WTC11 (cell line): ENCODE results near the gene ZFYVE16. TPM values are rescaled to one million over a fixed set of nuclear protein-coding genes. Genes with fewer than 3 reads are reported as not detected.
A peak's percentile ranks its signal among the peaks of the same experiment; 100 is the strongest.
"Not testable (repeated sequence)": the region's sequence is repeated elsewhere in the genome, so short reads cannot be mapped to it uniquely, and the experiment has no call there.

Experiments used
- ATAC-seq: fragments of 200-7000 bp; cut with Tn5 transposase; 2 replicates; pipeline ENCODE4 v1.10.0; 2021; ENCODE audit warnings: mild to moderate bottlenecking, moderate library complexity
- CTCF ChIA-PET: fragments of 300-600 bp; sonication (Branson Sonifier 250); formaldehyde crosslinking; loops from one replicate; lab custom pipeline; 2021; ENCODE audit warnings: antibody characterized with exemption; lab: Charles Lee
- POLR2A ChIA-PET: fragments of 350-600 bp; sonication (Branson Sonifier 250); formaldehyde crosslinking; loops from one replicate; lab custom pipeline; 2021; ENCODE audit warnings: antibody characterized with exemption; lab: Charles Lee
- DNase-seq: peaks from one replicate; pipeline ENCODE4 v3.0.0; 2021; ENCODE audit warnings: low spot score
- H3K27ac Mint-ChIP-seq: 2 replicates; pipeline ENCODE4 v1.8.0; 2021; ENCODE audit warnings: mixed read lengths
- H3K27me3 Mint-ChIP-seq: 2 replicates; pipeline ENCODE4 v1.8.0; 2021; ENCODE audit warnings: low read depth, mild to moderate bottlenecking, moderate library complexity, mixed read lengths
- H3K36me3 Mint-ChIP-seq: 2 replicates; pipeline ENCODE4 v1.8.0; 2021; ENCODE audit warnings: mixed read lengths
- H3K4me1 Mint-ChIP-seq: 2 replicates; pipeline ENCODE4 v1.8.0; 2022; ENCODE audit warnings: mixed read lengths
- H3K4me3 Mint-ChIP-seq: 2 replicates; pipeline ENCODE4 v1.8.0; 2021; ENCODE audit warnings: mild to moderate bottlenecking, moderate library complexity, mixed read lengths
- H3K9me3 Mint-ChIP-seq: 2 replicates; pipeline ENCODE4 v1.8.0; 2021; ENCODE audit warnings: mixed read lengths
- FOXP1 ChIP-seq: sonication (generic); formaldehyde crosslinking; IDR thresholded peaks from 2 replicates; pipeline ENCODE4 v1.8.0; 2022; ENCODE audit warnings: missing genetic modification reagents, mild to moderate bottlenecking, moderate library complexity, borderline replicate concordance
- OVOL2 ChIP-seq: fragments of 250-450 bp; sonication (Bioruptor Pico); IDR thresholded peaks from 2 replicates; pipeline ENCODE4 v1.9.0; 2021; ENCODE audit warnings: mild to moderate bottlenecking, borderline replicate concordance
- TEAD1 ChIP-seq: sonication (generic); formaldehyde crosslinking; IDR thresholded peaks from 2 replicates; pipeline ENCODE4 v1.8.0; 2022; ENCODE audit warnings: mild to moderate bottlenecking, missing genetic modification reagents
- TEAD4 ChIP-seq: sonication (generic); formaldehyde crosslinking; IDR thresholded peaks from 2 replicates; pipeline ENCODE4 v1.8.0; 2022; ENCODE audit warnings: mild to moderate bottlenecking, missing genetic modification reagents
- total RNA-seq: library from RNA; stranded (reverse); gene quantifications from 3 replicates; pipeline ENCODE4 v1.2.3, GENCODE V29; 2021
- TF ChIP-seq, protein P1 (sequence below): sonication (generic); formaldehyde crosslinking; IDR thresholded peaks from 2 replicates; pipeline ENCODE4 v1.8.1; 2023; ENCODE audit warnings: mild to moderate bottlenecking, missing genetic modification reagents, borderline replicate concordance
- TF ChIP-seq, protein P2 (sequence below): sonication (generic); formaldehyde crosslinking; IDR thresholded peaks from 2 replicates; pipeline ENCODE4 v1.8.1; 2022; ENCODE audit warnings: low read depth, mild to moderate bottlenecking, moderate library complexity, missing genetic modification reagents, borderline replicate concordance
- TF ChIP-seq, protein P3 (sequence below): sonication (generic); formaldehyde crosslinking; IDR thresholded peaks from 2 replicates; pipeline ENCODE4 v1.8.0; 2023; ENCODE audit warnings: missing genetic modification reagents
- TF ChIP-seq, protein P4 (sequence below): sonication (generic); formaldehyde crosslinking; IDR thresholded peaks from 2 replicates; pipeline ENCODE4 v1.8.0; 2023; ENCODE audit warnings: mild to moderate bottlenecking, missing genetic modification reagents
- TF ChIP-seq, protein P5 (sequence below): fragments of 250-450 bp; sonication (Bioruptor Pico); IDR thresholded peaks from 2 replicates; pipeline ENCODE4 v1.8.0; 2021; ENCODE audit warnings: mild to moderate bottlenecking
- TF ChIP-seq, protein P6 (sequence below): sonication (generic); formaldehyde crosslinking; IDR thresholded peaks from 2 replicates; pipeline ENCODE4 v1.8.0; 2022; ENCODE audit warnings: mild to moderate bottlenecking, missing genetic modification reagents

The ZFYVE16 gene
- total RNA-seq, 1 experiment from 2014 or later: 25.3 TPM

DNA sequence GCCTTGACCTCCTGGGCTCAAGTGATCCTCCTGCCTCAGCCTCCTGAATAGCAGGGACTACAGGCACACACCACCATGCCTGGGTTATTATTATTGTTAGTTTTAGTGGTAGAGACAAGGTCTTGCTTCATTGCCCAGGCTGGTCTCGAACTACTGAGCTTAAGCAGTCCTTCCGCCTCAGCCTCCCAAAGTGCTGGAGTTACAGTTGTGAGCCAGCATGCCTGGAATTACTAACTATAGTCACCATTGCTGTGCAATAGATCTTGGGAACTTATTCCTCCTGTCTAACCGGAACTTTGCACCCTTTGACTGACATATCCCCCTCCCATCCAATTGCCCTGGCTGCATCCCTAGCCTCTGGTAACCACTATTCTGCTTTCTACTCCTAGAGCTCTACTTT is 83.4 kb downstream of the ZFYVE16 start (continued):
- TF ChIP-seq, protein P1, sequence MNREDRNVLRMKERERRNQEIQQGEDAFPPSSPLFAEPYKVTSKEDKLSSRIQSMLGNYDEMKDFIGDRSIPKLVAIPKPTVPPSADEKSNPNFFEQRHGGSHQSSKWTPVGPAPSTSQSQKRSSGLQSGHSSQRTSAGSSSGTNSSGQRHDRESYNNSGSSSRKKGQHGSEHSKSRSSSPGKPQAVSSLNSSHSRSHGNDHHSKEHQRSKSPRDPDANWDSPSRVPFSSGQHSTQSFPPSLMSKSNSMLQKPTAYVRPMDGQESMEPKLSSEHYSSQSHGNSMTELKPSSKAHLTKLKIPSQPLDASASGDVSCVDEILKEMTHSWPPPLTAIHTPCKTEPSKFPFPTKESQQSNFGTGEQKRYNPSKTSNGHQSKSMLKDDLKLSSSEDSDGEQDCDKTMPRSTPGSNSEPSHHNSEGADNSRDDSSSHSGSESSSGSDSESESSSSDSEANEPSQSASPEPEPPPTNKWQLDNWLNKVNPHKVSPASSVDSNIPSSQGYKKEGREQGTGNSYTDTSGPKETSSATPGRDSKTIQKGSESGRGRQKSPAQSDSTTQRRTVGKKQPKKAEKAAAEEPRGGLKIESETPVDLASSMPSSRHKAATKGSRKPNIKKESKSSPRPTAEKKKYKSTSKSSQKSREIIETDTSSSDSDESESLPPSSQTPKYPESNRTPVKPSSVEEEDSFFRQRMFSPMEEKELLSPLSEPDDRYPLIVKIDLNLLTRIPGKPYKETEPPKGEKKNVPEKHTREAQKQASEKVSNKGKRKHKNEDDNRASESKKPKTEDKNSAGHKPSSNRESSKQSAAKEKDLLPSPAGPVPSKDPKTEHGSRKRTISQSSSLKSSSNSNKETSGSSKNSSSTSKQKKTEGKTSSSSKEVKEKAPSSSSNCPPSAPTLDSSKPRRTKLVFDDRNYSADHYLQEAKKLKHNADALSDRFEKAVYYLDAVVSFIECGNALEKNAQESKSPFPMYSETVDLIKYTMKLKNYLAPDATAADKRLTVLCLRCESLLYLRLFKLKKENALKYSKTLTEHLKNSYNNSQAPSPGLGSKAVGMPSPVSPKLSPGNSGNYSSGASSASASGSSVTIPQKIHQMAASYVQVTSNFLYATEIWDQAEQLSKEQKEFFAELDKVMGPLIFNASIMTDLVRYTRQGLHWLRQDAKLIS (CRISPR knock-in tag): no peak
- no peak for TF ChIP-seq OVOL2
- TF ChIP-seq, protein P2, sequence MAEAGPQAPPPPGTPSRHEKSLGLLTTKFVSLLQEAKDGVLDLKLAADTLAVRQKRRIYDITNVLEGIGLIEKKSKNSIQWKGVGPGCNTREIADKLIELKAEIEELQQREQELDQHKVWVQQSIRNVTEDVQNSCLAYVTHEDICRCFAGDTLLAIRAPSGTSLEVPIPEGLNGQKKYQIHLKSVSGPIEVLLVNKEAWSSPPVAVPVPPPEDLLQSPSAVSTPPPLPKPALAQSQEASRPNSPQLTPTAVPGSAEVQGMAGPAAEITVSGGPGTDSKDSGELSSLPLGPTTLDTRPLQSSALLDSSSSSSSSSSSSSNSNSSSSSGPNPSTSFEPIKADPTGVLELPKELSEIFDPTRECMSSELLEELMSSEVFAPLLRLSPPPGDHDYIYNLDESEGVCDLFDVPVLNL: no peak

DNA sequence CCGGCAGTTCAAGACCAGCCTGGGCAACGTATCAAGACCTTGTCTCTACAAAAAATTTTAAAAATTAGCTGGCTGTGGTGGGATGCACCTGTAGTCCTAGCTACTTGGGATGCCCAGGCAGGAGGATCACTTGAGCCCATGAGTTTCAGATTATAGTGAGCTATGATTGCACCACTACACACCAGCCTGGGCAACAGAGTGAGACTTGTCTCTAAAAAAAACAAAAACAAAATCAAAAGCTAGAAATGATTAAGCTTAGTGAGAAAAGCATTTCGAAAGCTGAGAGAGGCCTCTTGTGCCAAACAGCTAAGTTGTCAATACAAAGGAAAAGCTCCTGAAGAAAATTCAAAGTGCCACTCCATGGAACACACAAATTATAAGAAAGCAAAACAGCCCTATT is 84.9 kb downstream of the ZFYVE16 start:
- H3K9me3 Mint-ChIP-seq: no peaks in the 10 kb centered on the region
- POLR2A ChIA-PET: no interaction called here
- CTCF ChIA-PET: interaction anchor here (0.6 to 1.2 kb wide), 2 partner anchors 12 to 228 kb away, joined by 3 to 10 read pairs; no protein-coding TSS in a partner anchor
- H3K27ac Mint-ChIP-seq: peak overlapping the region; percentile 99
- no peak for ATAC-seq
- no peaks in the 10 kb centered on the region for H3K36me3 Mint-ChIP-seq
- no peak for DNase-seq
- TF ChIP-seq, protein P3, sequence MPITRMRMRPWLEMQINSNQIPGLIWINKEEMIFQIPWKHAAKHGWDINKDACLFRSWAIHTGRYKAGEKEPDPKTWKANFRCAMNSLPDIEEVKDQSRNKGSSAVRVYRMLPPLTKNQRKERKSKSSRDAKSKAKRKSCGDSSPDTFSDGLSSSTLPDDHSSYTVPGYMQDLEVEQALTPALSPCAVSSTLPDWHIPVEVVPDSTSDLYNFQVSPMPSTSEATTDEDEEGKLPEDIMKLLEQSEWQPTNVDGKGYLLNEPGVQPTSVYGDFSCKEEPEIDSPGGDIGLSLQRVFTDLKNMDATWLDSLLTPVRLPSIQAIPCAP: no peak
- TF ChIP-seq, protein P4, sequence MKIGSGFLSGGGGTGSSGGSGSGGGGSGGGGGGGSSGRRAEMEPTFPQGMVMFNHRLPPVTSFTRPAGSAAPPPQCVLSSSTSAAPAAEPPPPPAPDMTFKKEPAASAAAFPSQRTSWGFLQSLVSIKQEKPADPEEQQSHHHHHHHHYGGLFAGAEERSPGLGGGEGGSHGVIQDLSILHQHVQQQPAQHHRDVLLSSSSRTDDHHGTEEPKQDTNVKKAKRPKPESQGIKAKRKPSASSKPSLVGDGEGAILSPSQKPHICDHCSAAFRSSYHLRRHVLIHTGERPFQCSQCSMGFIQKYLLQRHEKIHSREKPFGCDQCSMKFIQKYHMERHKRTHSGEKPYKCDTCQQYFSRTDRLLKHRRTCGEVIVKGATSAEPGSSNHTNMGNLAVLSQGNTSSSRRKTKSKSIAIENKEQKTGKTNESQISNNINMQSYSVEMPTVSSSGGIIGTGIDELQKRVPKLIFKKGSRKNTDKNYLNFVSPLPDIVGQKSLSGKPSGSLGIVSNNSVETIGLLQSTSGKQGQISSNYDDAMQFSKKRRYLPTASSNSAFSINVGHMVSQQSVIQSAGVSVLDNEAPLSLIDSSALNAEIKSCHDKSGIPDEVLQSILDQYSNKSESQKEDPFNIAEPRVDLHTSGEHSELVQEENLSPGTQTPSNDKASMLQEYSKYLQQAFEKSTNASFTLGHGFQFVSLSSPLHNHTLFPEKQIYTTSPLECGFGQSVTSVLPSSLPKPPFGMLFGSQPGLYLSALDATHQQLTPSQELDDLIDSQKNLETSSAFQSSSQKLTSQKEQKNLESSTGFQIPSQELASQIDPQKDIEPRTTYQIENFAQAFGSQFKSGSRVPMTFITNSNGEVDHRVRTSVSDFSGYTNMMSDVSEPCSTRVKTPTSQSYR: no peak
- TF ChIP-seq, protein P5, sequence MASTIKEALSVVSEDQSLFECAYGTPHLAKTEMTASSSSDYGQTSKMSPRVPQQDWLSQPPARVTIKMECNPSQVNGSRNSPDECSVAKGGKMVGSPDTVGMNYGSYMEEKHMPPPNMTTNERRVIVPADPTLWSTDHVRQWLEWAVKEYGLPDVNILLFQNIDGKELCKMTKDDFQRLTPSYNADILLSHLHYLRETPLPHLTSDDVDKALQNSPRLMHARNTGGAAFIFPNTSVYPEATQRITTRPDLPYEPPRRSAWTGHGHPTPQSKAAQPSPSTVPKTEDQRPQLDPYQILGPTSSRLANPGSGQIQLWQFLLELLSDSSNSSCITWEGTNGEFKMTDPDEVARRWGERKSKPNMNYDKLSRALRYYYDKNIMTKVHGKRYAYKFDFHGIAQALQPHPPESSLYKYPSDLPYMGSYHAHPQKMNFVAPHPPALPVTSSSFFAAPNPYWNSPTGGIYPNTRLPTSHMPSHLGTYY (CRISPR knock-in tag): no peak
- TF ChIP-seq FOXP1 (CRISPR knock-in tag): no peak
- no peak for TF ChIP-seq TEAD4 (CRISPR knock-in tag)
- TF ChIP-seq, all 79 proteins: peak for 0
- Mint-ChIP-seq H3K4me1 (peaks cover 79% of the 10 kb centered on the region), H3K27me3 (no peaks in the 10 kb centered on the region), H3K4me3 (peak overlapping the region; percentile 59)

DNA sequence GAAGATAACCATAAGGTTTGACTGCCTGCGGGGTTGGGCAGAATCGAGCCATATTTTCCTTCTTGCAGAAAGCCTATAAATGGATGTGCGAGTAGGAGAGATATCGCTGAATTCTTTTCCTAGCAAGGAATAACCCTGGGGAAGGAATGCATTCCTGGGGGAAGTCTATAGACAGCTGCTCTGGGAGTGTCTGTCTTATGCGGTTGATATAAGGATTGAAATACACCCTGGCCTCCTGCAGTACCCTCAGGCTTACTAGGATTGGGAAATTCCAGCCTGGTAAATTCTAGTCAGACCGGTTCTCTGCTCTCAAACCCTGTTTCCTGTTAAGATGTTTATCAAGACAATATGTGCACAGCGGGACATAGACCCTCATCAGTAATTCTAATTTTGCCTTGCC is 85.6 kb downstream of the ZFYVE16 start:
- ATAC-seq, H3K36me3 Mint-ChIP-seq, H3K27me3 Mint-ChIP-seq, H3K9me3 Mint-ChIP-seq: not testable (repeated sequence)
- CTCF ChIA-PET: interaction anchor here (1.2 kb wide), 1 partner anchor 12 kb away, joined by 10 read pairs; no protein-coding TSS in a partner anchor
- peaks cover 84% of the 10 kb centered on the region for H3K4me1 Mint-ChIP-seq
- peak overlapping the region; percentile 59 for H3K4me3 Mint-ChIP-seq
- TF ChIP-seq TEAD1 (CRISPR knock-in tag): peak; percentile 60; the same call in 1 of the 2 replicates
- TF ChIP-seq, protein P6, sequence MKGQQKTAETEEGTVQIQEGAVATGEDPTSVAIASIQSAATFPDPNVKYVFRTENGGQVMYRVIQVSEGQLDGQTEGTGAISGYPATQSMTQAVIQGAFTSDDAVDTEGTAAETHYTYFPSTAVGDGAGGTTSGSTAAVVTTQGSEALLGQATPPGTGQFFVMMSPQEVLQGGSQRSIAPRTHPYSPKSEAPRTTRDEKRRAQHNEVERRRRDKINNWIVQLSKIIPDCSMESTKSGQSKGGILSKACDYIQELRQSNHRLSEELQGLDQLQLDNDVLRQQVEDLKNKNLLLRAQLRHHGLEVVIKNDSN (CRISPR knock-in tag): peak; percentile 39; the same call in 1 of the 2 replicates
- TF ChIP-seq, all 79 proteins: peak for 2; not testable (repeated sequence) for 77
- peak overlapping the region; percentile 99 for H3K27ac Mint-ChIP-seq
- POLR2A ChIA-PET: not testable (repeated sequence)
- DNase-seq: peak; percentile 52
